GM12878 (cell line): ENCODE data around the gene HSD17B13. TPM values are rescaled to one million over a fixed set of nuclear protein-coding genes. Genes with fewer than 3 reads are reported as not detected.

Experiments
- ATAC-seq: fragments of 200-7000 bp; cut with Tn5 transposase; 3 replicates; pipeline ENCODE4 v1.9.1; 2020; ENCODE audit warnings: mild to moderate bottlenecking, moderate library complexity
- BruUV-seq: library from RNA; stranded (reverse); fragments of 400-500 nt; replicated peaks from 2 replicates; lab custom pipeline; 2021; lab: Mats Ljungman, UMichigan
- CTCF ChIA-PET: fragments of 300-600 bp; sonication (Branson Sonifier 250); formaldehyde crosslinking; extraction: SDS; loops from one replicate; lab custom pipeline; 2021; ENCODE audit warnings: inconsistent platforms; lab: Yijun Ruan, JAX
- POLR2A ChIA-PET: fragments of 350-600 bp; formaldehyde crosslinking; extraction: SDS; loops from one replicate; lab custom pipeline; 2021; ENCODE audit warnings: inconsistent platforms; lab: Charles Lee
- RAD21 ChIA-PET: fragments of 300-600 bp; sonication (Branson Sonifier 250); formaldehyde crosslinking; loops from one replicate; lab custom pipeline; 2023; ENCODE audit warnings: antibody characterized with exemption; ENCODE audit not compliant: unreplicated experiment; lab: Charles Lee
- SMC1A ChIA-PET: fragments of 300-600 bp; sonication (Branson Sonifier 250); formaldehyde crosslinking; loops from one replicate; lab custom pipeline; 2023; ENCODE audit not compliant: unreplicated experiment, uncharacterized antibody; lab: Charles Lee
- DNase-seq: peaks from one replicate; pipeline ENCODE4 v3.0.0-alpha.2; 2011; ENCODE audit warnings: low read depth, low spot score
- FAIRE-seq: peaks from 3 replicates; lab custom pipeline; 2011; peaks lifted over from hg19 to GRCh38; lab: Jason Lieb, UNC
- H2AFZ ChIP-seq: 2 replicates; pipeline ENCODE4 v1.6.0; 2011; ENCODE audit warnings: low read depth, low read length, control low read depth; ENCODE audit not compliant: control insufficient read depth
- H3K27ac ChIP-seq: 2 replicates; pipeline ENCODE4 v1.5.1; 2011; ENCODE audit warnings: control low read depth; ENCODE audit not compliant: control insufficient read depth, insufficient read depth
- H3K27me3 ChIP-seq, 2 experiments: replicated peaks in 1 of 2; 2 replicates each; pipeline versions ENCODE4 v1.6.0 to v1.6.1; 2011; ENCODE audit warnings: low read length in 1 of 2; ENCODE audit not compliant: control insufficient read depth in 2 of 2, insufficient read depth in 2 of 2
- H3K36me3 ChIP-seq, 2 experiments: 2 replicates each; pipeline ENCODE4 v1.5.1; 2011; ENCODE audit warnings: low read length in 1 of 2; ENCODE audit not compliant: control insufficient read depth in 2 of 2, insufficient read depth in 2 of 2
- H3K4me1 ChIP-seq: 2 replicates; pipeline ENCODE4 v1.6.1; 2011; ENCODE audit warnings: mild to moderate bottlenecking, low read length, moderate library complexity, mixed read lengths; ENCODE audit not compliant: control insufficient read depth, insufficient read depth
- H3K4me2 ChIP-seq: 2 replicates; pipeline ENCODE4 v1.6.0; 2011; ENCODE audit warnings: control low read depth; ENCODE audit not compliant: control insufficient read depth, insufficient read depth
- H3K4me3 ChIP-seq: fragments of 200-600 bp; sonication (generic); 2 replicates; pipeline ENCODE4 v1.5.1; 2016
- H3K79me2 ChIP-seq: 2 replicates; pipeline ENCODE4 v1.6.0; 2011; ENCODE audit warnings: low read length; ENCODE audit not compliant: control insufficient read depth, insufficient read depth
- H3K9ac ChIP-seq: 2 replicates; pipeline ENCODE4 v1.8.0; 2011; ENCODE audit warnings: low read length, control low read depth, mixed read lengths; ENCODE audit not compliant: control insufficient read depth, insufficient read depth
- H3K9me3 ChIP-seq: replicated peaks from 3 replicates; pipeline ENCODE4 v1.5.1; 2011; ENCODE audit warnings: mild to moderate bottlenecking, low read length; ENCODE audit not compliant: control insufficient read depth, insufficient read depth
- H4K20me1 ChIP-seq: 2 replicates; pipeline ENCODE4 v1.6.0; 2011; ENCODE audit not compliant: control insufficient read depth, insufficient read depth
- BRCA1 ChIP-seq: IDR thresholded peaks from 2 replicates; pipeline ENCODE4 v1.6.1; 2011; ENCODE audit warnings: low read depth, low read length, improper control_type of control experiment
- CEBPB ChIP-seq, 2 experiments: fragments of 150-350 bp in 1 of 2; IDR thresholded peaks; 2 replicates each; pipeline ENCODE4 v1.6.1; 2012 to 2014; ENCODE audit warnings: low read depth in 2 of 2, low read length in 2 of 2, borderline replicate concordance in 1 of 2, inconsistent platforms in 1 of 2
- CREM ChIP-seq: IDR thresholded peaks from 2 replicates; pipeline ENCODE4 v1.6.1; 2014; ENCODE audit warnings: antibody characterized with exemption, low read depth
- CUX1 ChIP-seq: IDR thresholded peaks from 2 replicates; pipeline ENCODE4 v1.6.1; 2012; ENCODE audit warnings: improper control_type of control experiment, low read depth, low read length; ENCODE audit not compliant: insufficient replicate concordance
- EED ChIP-seq: sonication (generic); IDR thresholded peaks from 2 replicates; pipeline ENCODE4 v1.6.1; 2016; ENCODE audit warnings: antibody characterized with exemption, low read depth
- FOXK2 ChIP-seq: fragments of 450-650 bp; IDR thresholded peaks from 2 replicates; pipeline ENCODE4 v1.6.1; 2017; ENCODE audit warnings: mild to moderate bottlenecking, moderate library complexity
- KAT2A ChIP-seq: conservative IDR thresholded peaks from 2 replicates; pipeline ENCODE4 v1.6.1; 2011; ENCODE audit warnings: low read depth, low read length; ENCODE audit not compliant: control insufficient read depth
- MXI1 ChIP-seq: fragments of 150-350 bp; IDR thresholded peaks from 2 replicates; pipeline ENCODE4 v1.6.1; 2011; ENCODE audit warnings: low read depth, mild to moderate bottlenecking, inconsistent platforms, low read length, improper control_type of control experiment
- NBN ChIP-seq: fragments of 450-650 bp; IDR thresholded peaks from 2 replicates; pipeline ENCODE4 v1.6.1; 2016
- NFXL1 ChIP-seq: fragments of 450-650 bp; IDR thresholded peaks from 2 replicates; pipeline ENCODE4 v1.6.1; 2017; ENCODE audit warnings: antibody characterized with exemption, mild to moderate bottlenecking, borderline replicate concordance
- NR2C2 ChIP-seq: IDR thresholded peaks from 2 replicates; pipeline ENCODE4 v1.6.1; 2011; ENCODE audit warnings: borderline replicate concordance, low read depth; ENCODE audit not compliant: control insufficient read depth, insufficient read length
- POLR2AphosphoS2 ChIP-seq: IDR thresholded peaks from 2 replicates; pipeline ENCODE4 v1.6.1; 2011; ENCODE audit warnings: low read depth, mild to moderate bottlenecking, low read length, improper control_type of control experiment, moderate library complexity
- SIX5 ChIP-seq: IDR thresholded peaks from 2 replicates; pipeline ENCODE4 v1.6.1; 2011; ENCODE audit warnings: mild to moderate bottlenecking, low read depth, low read length, moderate library complexity; ENCODE audit not compliant: severe bottlenecking
- SUPT20H ChIP-seq: IDR thresholded peaks from 2 replicates; pipeline ENCODE4 v1.6.1; 2011; ENCODE audit warnings: low read depth, mild to moderate bottlenecking, low read length, moderate library complexity, borderline replicate concordance; ENCODE audit not compliant: control insufficient read depth
- ZNF207 ChIP-seq: fragments of 450-650 bp; IDR thresholded peaks from 2 replicates; pipeline ENCODE4 v1.6.1; 2014; ENCODE audit warnings: antibody characterized with exemption, mild to moderate bottlenecking, borderline replicate concordance
- ZNF592 ChIP-seq: fragments of 450-650 bp; IDR thresholded peaks from 2 replicates; pipeline ENCODE4 v1.6.1; 2017; ENCODE audit warnings: mild to moderate bottlenecking, moderate library complexity
- ZSCAN29 ChIP-seq: fragments of 450-650 bp; IDR thresholded peaks from 2 replicates; pipeline ENCODE4 v1.6.1; 2017; ENCODE audit warnings: mild to moderate bottlenecking, moderate library complexity
- WGBS: methylation state at CpG from one replicate; pipeline ENCODE4 v1.1.6; 2016; ENCODE audit warnings: low lambda C conversion rate; ENCODE audit not compliant: insufficient replicate concordance, insufficient coverage; ENCODE audit errors: missing lambda C conversion rate; 5-methylcytosine and 5-hydroxymethylcytosine counted together
- in situ Hi-C: fragments of 300-500 bp; cut with MboI; formaldehyde crosslinking; loops from 9 replicates; pipeline ENCODE4 v1.14.3; 2018; ENCODE audit warnings: mixed read lengths
- intact Hi-C: fragments of 100-400 bp; cut with micrococcal nuclease; formaldehyde crosslinking; loops from one replicate; pipeline ENCODE4 v1.14.2; 2022; ENCODE audit not compliant: unreplicated experiment
- polyA plus RNA-seq, 11 experiments: library from polyadenylated mRNA; depleted of rRNA in 4 of 11; unstranded in 6 of 11; stranded (reverse) in 5 of 11; fragments of >200 nt; fragmentation: Nextera tagmentation in 4 of 11; fragmentation: Illumina TruSeq in 1 of 11; extraction: Ambion mirVana in 4 of 11; extraction: Trizol in 1 of 11; gene quantifications; 1 replicate in 1 of 11; 2 replicates in 10 of 11; pipeline versions ENCODE4 v1.2.1 to v1.2.3, GENCODE V29; 2011 to 2016; ENCODE audit warnings: inconsistent platforms in 2 of 11, missing spikeins in 2 of 11, low read depth in 1 of 11
- total RNA-seq, 4 experiments: library from RNA; depleted of rRNA in 3 of 4; stranded (reverse); fragments of >200 nt in 3 of 4; fragmentation: Illumina TruSeq in 1 of 4; extraction: Trizol in 1 of 4; gene quantifications; 2 replicates each; pipeline versions ENCODE4 v1.2.1 to v1.2.3, GENCODE V29; 2013 to 2021

The HSD17B13 gene
- total and polyA plus RNA-seq, 10 of the 15 experiments (the other 5 are each of a cell fraction or from before 2014, with no cell fraction given), result 0.03 to 0.09 (median 0.04) TPM; not detected in 4

- Histone ChIP-seq H3K79me2 (no peaks in the 10 kb centered on the region), H2AFZ (no peak overlapping the region), H3K4me2 (no peak overlapping the region), H3K9ac (no peak overlapping the region), H3K4me1 (no peaks in the 10 kb centered on the region), H3K9me3 (no peaks in the 10 kb centered on the region), H4K20me1 (no peaks in the 10 kb centered on the region), H3K27ac (no peak overlapping the region), H3K27me3 (no peaks in the 10 kb centered on the region), H3K36me3 (no peaks in the 10 kb centered on the region), H3K4me3 (no peak overlapping the region)
- BruUV-seq, result no TSS peak
- POLR2A ChIA-PET, result no interaction called here
- RAD21 ChIA-PET, result no interaction called here
- SMC1A ChIA-PET, result no interaction called here
- FAIRE-seq (no peak), ATAC-seq (no peak), DNase-seq (no peak)
- in situ Hi-C loops, result no loop called here
- intact Hi-C loops, result no loop called here
- 0% methylated on average over 3 of the region's 3 CpGs for WGBS
- CTCF ChIA-PET, result no interaction called here
- TF ChIP-seq ZNF592 (no peak), EED (no peak), ZNF207 (no peak), SIX5 (no peak), NR2C2 (no peak), CUX1 (no peak), BRCA1 (no peak), FOXK2 (no peak), NBN (no peak), CREM (no peak), POLR2AphosphoS2 (no peak), KAT2A (no peak), NFXL1 (no peak), MXI1 (no peak), CEBPB (IDR thresholded peaks at IDR 0.05; ENCODE audit: borderline replicate concordance in 1 of 2, low read depth in 2 of 2, low read length in 2 of 2) (no peak), ZSCAN29 (no peak), SUPT20H (no peak)
Measured at GRCh38 chr4:87278335-87278794, 44.3 kb downstream of the HSD17B13 start.
